ENCODE measurements around the gene FUT8.

FUT8 gene

DNA sequence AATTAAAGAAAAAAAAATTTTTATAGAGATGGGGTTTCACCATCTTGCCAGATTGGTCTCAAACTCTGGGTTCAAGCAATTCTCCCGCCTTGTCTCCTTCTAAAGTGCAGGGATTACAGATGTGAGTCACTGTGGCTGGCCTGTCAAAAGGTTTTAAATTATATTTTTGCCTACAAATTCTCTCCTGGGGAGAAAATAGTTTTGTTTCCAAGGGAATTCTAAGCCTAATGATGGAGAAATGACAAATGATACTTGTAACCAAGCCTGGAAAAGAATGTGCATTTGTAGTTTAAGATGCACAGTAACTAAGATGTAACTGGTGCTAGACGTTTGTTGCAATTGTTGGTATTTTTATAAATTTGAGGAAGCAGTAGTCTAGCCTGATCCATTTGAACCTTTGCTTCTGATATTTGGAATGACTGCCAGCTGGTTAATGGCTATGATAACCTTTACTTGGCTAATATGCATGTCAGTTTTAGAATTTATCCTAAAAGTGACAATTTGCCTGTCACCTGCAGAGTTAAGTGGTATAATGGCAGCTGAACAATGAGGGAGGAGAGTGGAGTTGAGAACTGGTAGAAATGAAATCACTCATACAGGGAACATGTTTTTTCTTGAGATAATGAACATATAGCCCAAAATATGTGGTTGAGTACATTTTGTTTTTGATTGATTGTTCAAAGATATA, 148.0 kb downstream of the FUT8 start:
- DNase-seq, result no peak

DNA sequence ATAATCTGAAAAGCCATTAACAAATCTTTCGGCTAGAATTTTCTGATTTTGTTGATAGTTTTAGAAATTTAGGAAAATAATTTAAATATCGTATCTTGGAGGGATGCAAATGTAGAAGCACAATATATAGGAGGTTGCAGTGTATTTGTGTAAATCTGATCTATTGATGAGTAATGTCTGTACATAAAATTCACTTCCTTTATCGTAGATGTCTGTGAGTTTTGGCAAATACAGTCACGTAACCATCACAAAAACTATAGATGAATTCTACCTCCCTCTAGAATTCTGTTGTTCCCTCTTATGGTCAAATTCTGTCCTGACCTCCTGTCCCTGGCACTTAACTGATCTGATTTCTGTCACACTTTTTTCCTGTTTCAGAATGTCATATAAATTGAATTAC, 151.8 kb downstream of the FUT8 start:
- DNase-seq, result no peak

DNA sequence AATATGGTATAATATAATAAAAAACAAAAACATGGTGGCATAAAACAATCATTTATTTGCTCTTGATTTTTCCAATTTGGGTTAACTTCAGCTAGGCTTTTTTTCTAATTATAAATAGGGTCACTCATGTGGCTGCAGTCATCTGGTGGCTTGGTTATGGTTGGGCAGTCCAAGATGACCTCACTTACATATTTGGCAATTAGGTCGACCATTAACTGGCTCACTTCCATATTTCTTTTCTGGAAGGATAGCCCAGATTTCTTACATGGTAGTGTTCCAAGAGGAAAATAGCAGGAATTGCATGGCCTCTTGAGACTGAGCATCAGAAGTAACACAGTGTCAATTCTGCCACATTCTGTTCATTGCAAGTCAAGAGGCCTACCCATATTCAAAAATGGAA, 153.4 kb downstream of the FUT8 start:
- DNase-seq, result no peak

DNA sequence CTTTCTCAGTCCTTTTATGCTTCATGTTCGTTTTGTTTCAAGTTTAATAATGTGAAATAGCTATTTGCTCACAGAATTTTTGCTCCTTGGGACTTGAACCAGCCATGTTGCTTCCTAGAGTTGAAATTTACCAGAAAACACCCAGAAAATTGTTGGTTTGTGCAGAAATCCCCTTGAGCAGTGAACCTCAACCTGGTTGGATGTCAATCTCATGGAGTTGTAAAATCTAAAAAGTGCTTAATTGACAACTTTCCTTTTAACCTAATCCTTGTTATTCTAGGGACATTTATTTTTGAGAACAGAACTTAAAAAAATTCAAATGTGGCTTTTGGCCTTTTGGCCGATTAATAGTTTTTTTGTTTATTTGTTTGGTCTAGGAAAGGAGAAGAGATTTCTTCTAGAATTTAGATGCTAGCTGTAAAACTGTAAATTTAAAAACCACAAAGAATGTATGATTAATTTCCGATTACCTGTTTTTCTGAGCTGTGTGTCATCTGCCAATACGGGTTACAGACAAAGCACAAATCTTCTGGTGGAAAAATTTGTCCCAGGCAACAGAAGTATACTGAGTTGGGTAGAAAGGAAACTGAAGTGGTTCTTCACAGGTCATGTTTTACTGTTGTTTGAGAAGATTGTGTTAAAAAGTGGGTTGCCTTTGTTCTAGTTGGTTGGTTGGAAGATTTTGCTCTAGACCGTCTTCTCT, 154.4 kb downstream of the FUT8 start:
- DNase-seq, result no peak

DNA sequence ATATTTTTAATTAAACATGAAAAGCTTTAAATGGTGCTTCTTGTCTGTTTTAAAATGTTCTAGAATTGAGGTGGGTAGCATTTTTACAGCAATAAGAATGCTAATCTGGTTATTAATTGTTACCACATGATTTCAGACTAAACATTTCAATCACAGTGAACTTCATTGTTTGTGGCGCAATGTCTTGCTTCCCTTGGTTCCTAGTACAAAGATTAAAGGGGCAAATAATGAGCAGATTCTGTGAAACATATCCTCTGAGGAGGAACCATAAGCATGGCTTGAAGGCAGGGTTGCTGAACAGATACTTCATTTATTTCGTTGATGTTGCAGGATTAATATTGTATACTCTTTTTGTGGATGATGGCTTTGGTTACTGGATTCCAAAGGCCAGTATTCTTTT, 162.1 kb downstream of the FUT8 start:
- no peak for DNase-seq

DNA sequence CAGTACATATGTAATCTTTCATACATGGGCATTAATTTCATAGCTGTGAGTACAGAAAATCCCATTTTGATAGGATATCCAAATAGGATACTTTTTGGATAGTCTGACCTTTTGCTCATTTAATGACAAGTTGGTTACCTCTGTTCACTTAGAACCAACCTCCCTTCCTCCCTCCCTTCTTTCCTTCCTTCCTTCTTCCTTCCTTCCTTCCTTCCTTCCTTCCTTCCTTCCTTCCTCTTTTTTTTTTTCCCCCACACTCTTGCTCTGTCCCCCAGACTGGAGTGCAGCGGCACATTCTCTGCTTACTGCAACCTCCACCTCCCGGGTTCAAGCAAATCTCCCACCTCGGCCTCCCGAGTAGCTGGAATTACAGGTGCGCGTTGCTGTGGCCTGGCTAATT, 162.9 kb downstream of the FUT8 start:
- DNase-seq, result no peak

DNA sequence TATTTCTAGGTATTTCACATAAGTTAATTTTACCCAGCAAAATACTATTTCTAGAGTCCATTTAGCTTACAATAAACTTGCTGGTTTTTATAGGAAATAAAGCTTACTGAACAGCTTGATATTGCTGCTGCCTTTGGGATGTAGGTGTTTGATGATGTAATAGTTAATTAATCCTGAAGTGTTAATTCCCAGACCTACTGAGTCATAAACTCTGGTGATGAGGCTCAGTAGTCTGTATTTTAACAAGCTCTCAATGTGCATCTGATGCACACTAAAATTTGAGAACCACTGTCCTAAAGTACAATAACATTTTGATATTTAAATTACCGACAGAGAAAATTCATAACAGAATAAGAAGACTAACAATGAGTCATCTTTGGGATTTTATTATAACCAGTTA, 168.4 kb downstream of the FUT8 start:
- no peak for DNase-seq

DNA sequence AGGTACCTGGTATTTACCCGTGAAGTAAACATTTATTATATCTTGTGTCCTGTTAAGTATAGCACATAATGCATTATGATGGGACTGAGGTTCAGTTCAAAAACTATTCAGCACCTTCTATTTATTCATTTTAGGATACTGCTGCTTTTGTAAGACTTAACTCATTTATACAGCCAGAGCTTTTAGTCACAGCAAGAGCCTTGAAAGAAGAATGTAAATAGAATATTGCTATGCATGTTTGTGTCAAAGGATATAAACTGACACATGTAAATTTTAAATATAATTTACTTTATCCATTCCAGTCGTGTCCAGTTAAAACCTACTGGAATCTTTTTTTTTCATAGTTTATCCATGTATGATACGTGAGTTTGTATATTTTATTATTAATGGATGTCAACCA, 168.8 kb downstream of the FUT8 start:
- no peak for DNase-seq

DNA sequence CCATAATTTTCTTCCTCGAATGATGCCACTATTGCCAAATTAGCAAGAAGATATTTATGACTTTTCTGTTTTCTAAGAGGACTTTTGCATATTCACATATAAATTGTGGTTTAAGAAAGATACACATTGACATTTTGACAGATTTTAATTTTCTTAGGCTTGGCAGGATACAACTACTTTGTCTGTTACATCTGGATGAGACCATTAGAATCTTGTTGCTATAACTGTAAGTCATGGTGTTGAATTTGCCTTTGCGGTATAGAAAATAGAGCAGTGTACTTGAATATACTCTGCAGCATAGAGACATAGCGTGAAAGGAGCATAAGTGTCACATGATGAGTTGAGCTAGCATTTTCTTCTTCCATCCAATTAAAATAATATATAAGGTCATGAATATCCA, 169.3 kb downstream of the FUT8 start:
- DNase-seq, result no peak

DNA sequence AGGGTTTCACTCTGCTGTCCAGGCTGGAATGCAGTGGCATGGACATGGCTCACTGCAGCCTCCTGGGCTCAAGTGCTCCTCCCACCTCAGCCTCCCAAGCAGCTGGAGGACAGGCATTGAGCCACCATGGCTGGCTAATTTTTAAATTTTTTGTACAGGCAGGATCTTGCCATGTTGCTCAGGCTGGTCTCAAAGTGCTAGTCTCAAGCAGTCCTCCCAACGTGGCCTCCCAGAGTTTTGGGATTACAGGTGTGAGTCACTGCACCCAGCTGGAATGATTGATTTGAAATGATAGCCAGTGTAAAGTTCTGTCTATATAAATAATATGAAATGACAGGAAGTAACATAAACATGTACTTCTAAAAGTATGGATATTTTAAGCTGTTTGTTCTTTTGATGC, 172.7 kb downstream of the FUT8 start:
- no peak for DNase-seq

DNA sequence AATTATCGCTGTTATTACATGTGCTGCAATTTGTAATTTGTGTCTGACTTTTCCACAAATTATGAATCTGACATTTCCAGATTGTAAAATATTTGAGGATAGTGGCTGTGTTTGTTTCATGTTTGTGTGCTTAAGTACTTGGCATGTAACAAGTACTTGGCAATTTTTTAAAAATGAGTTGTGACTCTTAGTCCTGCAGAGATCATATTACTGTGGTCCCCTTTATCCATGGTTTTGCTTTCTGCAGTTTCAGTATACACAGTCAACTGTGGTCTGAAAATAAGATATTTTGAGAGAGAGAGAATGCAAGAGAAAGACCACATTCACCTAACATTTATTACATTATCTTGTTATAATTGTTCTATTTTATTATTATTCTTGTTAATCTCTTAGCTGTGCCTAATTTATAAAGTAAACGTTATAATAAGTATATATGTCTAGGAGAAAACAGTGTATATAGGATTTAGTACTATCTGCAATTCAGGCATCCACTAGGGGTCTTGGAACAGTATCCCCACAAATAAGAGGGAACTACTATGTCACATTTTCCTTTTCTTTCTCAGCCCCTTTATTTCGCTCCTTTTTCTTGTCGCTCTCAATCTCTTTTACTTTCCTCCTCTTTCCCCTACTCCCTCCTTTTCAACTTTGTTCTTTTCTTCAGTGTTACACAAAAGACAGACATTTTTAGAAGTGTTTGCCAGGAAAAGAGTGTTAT, 176.1 kb downstream of the FUT8 start:
- no peak for DNase-seq

DNA sequence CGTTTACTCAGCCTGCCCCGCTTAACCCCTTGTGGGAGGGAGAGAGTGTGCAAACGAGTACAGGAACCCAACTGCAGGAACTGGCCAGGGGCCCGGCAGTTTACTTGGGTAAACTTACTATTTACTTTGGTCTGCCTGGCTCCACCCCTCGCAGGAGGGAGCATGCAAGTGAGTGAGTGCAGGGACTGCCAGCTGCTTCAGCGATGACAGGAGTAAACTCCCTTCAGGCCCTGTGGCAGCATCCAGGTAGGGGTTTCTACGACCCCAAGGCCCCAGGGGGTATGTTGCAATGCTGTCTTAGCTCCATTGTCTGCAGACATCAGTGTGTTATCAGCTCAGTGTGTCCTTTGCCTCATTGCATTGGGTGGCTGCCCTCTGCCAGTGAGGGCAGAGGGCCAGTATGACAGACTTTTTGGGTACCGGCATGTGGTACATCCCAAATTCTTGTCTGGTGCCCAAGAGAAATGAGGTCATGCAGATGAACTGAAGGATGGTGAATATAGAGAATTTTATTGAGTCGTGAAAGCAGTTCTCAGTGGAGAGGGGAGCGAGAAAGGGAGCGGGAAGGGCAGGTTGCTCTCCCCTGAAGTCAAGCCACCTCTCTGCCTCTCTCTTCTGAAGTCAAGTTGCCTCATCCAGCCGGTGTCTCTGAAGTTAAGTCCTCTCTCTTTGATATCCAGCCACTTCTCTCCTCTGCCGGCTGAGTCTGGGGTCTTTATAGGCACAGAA, 181.8 kb downstream of the FUT8 start:
- peak in 2 of 14 donors; percentile 26 to 95 for DNase-seq

DNA sequence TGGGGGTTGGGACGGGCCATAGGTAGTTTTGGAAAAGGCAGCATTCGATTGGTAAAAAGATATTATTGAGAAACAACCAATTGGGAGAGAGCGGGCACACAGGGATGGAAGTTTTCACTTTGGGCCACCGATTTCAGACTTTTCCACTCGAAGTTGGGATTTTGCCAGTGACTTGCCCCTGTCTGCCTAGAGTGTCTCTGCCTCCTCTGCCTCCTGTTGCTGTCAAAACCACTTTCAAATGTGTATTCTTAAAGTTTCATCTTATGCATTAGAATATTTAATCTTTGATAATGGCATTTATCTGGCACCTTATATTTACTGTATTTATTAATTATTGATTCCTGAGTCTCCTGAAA, 182.3 kb downstream of the FUT8 start:
- peak in 1 of 14 donors; percentile 41 for DNase-seq

DNA sequence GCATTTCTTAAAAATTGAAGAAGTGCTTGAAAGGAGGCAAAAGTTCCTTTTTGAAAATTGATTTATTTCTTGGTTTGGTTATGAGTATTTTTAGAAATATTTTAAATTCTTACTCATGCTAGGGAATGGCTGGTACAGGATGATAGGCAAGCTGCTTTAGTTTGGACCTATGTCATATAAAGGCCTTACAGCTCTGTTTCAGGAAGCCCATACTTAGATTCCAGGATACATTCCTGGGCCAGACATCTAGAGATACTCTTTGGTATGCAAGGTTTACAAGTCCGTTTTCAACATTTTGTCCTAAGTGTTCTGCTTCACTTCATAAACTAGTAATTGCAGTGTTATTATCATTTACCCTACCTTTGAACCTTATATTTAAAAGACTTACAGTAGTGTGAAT, 186.8 kb downstream of the FUT8 start:
- DNase-seq, result no peak

DNA sequence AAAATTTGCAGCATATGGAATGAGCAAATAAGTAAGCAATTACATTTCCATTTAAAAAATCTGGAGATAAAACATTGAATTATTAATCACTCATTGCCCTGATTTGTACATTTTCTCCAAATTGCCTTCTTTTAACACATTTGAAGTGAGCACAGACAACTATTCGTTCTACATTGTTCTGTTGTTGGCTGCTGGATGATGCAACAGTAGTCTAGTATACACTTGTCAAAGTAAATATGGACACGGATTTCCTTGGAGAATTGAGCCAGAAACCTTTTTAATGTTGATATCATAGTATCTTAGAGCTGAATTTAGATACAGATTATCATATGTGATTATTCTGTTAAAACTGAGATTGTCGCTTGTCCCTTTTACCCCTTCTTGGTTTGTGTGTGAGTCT, 188.2 kb downstream of the FUT8 start:
- DNase-seq, result no peak

DNA sequence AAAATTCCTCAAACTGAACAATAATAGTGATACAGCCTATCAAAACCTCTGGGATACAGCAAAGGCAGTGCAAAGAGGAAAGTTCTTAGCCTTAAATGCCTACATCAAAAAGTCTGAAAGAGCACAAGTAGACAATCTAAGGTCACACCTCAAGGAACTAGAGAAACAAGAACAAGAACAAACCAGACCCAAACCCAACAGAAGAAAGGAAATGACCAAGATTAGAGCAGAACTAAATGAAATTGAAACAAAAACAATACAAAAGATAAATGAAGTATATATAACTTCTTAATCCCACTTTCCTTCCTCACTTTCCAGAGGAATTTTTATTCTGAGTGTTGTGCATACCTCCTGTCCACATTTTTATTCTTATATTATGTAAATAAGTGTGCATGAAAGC, 192.0 kb downstream of the FUT8 start:
- DNase-seq, result no peak

DNA sequence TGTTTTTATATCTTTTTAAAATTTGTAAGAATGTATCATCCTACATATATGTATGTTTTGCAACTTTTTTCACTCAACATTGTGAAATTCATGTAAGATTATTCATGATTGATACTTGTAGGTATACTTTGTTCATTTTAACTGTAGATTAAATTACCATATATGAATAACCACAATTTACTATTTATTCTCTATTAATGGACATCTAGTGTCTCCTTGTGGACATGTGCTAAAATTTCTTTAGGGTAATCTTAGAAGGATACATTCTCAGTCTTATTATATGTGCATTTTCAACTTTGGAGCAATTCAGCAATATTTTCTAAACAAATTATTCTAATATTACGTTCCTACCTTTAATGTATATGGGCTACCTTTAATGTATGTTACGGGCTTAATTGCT, 192.4 kb downstream of the FUT8 start:
- DNase-seq, result no peak

DNA sequence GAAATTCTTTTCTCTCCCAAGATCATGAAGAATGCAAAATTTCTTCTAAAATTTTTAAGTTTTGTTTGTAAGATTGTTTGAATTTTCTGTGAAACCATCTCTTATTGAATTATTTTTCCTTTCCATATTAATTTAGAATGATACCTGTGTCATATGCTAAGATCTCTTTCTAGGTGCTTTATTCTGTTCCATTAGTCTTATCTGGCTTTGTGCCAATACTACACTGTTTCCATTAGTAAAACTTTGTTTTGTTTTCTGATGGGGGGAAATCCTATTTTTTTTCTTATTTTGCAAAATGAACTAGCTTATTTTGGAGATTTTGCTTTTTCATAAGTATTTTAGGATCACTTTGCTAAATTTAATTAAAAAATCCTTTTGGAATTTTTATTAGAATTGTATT, 193.9 kb downstream of the FUT8 start:
- DNase-seq, result no peak

DNA sequence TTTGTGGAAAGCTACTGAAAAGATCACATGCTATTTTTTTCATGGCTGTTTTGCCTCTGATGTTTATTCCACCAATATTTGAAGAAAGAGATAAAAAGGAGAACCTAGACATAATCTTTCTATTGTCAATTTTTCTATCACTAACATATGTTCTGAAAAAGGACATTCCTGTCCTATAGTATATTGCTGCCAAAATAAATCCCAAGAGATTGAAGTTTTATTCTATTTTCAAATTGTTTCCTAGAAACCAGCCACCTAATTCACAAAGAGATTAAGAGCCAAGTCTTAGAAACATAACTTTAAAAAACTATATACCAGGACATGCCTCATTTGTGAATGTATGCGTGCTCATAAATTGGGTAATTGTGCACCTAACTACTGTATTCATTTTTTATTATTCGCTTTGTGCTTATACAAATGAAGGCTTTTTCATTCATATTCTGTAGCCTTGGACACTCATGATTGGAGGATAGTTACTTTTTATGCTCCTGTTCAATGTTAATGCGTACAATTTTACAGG, 200.7 kb downstream of the FUT8 start:
- DNase-seq, result no peak

DNA sequence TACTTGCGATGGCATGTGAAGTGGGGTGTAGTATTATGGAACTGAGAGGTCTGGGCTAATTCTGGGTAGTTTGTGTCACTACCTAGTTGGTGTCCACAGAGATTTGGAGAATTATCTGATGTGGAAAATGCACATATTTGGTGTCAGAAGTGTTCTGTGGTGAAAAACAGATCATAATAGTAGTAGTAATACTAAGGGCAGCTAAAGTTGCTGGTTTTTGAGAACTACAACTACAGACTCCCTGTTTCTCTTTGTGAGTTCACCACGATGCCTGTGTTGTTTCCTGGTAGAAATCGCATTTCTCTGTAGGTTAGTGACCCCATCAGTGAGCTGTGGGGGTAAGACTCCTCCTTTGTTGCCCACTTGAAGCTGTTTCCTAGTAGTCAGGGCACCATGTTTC, 206.5 kb downstream of the FUT8 start:
- no peak for DNase-seq

DNA sequence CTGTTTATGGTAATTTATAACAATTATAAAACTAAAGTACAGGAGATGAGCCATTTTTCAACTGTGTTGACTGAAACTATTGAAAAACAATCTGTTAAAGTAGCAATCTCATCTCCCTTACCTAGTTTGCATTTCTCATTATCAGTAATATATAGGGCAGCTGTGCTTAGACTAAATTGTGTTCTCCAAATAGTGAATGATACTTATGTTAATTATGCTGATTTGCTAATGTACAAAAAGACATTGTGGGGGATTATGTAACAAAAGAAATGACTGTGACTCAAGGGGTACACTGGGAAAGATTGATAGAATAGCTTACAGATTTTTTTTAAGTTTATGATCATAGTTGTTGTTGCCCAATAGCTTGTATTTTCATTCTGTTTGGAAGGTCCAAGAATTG, 207.7 kb downstream of the FUT8 start:
- DNase-seq, result no peak

DNA sequence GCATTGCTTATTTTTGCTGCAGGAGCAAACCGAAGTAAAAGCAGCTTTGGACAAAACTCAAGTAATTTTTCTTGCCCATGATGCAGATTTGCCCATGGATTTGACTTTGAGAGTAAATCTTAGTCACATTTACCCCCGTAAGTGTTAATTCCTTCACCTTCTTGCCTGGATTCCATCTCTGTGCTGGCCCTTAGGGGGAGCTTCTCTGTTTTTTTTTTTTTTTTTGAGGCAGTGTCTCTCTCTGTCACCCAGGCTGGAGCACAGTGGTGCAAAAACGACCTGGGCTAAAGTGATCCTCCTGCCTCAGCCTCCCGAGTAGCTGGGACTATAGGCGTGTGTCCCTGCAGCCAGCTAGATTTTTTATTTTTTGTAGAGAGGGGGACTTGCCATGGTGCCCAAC, 210.2 kb downstream of the FUT8 start:
- no peak for DNase-seq

DNA sequence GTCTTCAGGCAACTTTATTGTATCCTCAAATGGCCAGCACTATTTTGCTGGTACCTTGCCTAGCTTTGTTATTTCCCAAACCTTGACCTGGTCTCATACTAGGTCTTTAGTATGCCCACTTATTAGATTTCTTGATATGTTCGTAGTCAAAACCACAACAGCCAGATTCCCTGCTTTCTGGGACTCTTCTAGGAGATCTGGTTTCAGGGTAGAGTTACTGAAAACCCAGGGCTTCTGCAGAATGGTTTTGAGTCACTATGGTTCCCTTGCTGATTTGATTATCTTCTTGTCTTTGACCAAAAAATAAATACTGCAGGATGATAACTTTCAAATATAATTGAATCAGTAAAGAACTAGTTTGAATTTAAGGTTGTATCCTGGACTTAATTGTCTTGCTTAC, 211.2 kb downstream of the FUT8 start:
- DNase-seq, result no peak

All from C1 segment of cervical spinal cord (tissue), 14 donors.